PFSK-1 (cell line): ENCODE results near the gene ITPRIPL2.

ENCODE experiments used
- FOXP2 ChIP-seq: optimal IDR thresholded peaks from 2 replicates; pipeline ENCODE3; 2011; ENCODE audit warnings: borderline replicate concordance, control low read depth, inconsistent platforms; ENCODE audit not compliant: insufficient read depth; ENCODE audit errors: extremely low read length, extremely low read depth
- POLR2AphosphoS5 ChIP-seq: IDR thresholded peaks from 2 replicates; pipeline ENCODE4 v1.6.1; 2012; ENCODE audit warnings: low read depth, mild to moderate bottlenecking, control low read depth, low read length, moderate library complexity
- REST ChIP-seq, 2 experiments: IDR thresholded peaks; 2 replicates each; pipeline versions ENCODE4 v1.6.1 to v1.8.0; 2011 to 2012; ENCODE audit warnings: low read depth in 2 of 2, low read length in 2 of 2, control low read depth in 1 of 2, inconsistent platforms in 1 of 2, mild to moderate bottlenecking in 1 of 2, moderate library complexity in 1 of 2; ENCODE audit not compliant: insufficient read depth in 1 of 2
- SIN3A ChIP-seq: IDR thresholded peaks from 2 replicates; pipeline ENCODE4 v1.6.1; 2012; ENCODE audit warnings: mild to moderate bottlenecking, low read length, moderate library complexity, borderline replicate concordance; ENCODE audit not compliant: insufficient read depth
- TAF1 ChIP-seq: IDR thresholded peaks from 2 replicates; pipeline ENCODE4 v1.6.1; 2012; ENCODE audit warnings: low read length, control low read depth, borderline replicate concordance; ENCODE audit not compliant: insufficient read depth

Gene ITPRIPL2

GRCh38 chr16:19153876-19154275 lies 40.1 kb downstream of the ITPRIPL2 start:
- TF ChIP-seq SIN3A (no peak), POLR2AphosphoS5 (no peak), TAF1 (no peak), REST (IDR thresholded peaks at IDR 0.05; ENCODE audit: insufficient read depth in 1 of 2, low read depth in 2 of 2, low read length in 2 of 2) (no peak), FOXP2 (no peak)

GRCh38 chr16:19162085-19162484 lies 48.3 kb downstream of the ITPRIPL2 start:
- TF ChIP-seq TAF1 = no peak

- TF ChIP-seq REST (IDR thresholded peaks at IDR 0.05; ENCODE audit: insufficient read depth in 1 of 2, low read depth in 2 of 2, low read length in 2 of 2) (no peak), POLR2AphosphoS5 (no peak), FOXP2 (no peak), TAF1 (no peak), SIN3A (no peak)
Observed at GRCh38 chr16:19163215-19163614, 49.5 kb downstream of the ITPRIPL2 start.

GRCh38 chr16:19164285-19164684 lies 50.5 kb downstream of the ITPRIPL2 start:
- no peak for TF ChIP-seq REST (IDR thresholded peaks at IDR 0.05; ENCODE audit: insufficient read depth in 1 of 2, low read depth in 2 of 2, low read length in 2 of 2)
- TF ChIP-seq POLR2AphosphoS5 = no peak
- no peak for TF ChIP-seq TAF1
- TF ChIP-seq SIN3A = no peak
- TF ChIP-seq FOXP2 = no peak

- TF ChIP-seq FOXP2 = no peak
- TF ChIP-seq SIN3A = no peak
- no peak for TF ChIP-seq TAF1
- TF ChIP-seq POLR2AphosphoS5 = no peak
- no peak for TF ChIP-seq REST (IDR thresholded peaks at IDR 0.05; ENCODE audit: insufficient read depth in 1 of 2, low read depth in 2 of 2, low read length in 2 of 2)
Observed at GRCh38 chr16:19165101-19165500, 51.3 kb downstream of the ITPRIPL2 start.
